Endothelial cell of umbilical vein (primary cell): Measurements from ENCODE around the gene KLHL1. TPM values are rescaled to one million over a fixed set of nuclear protein-coding genes. Genes with fewer than 3 reads are reported as not detected.

ENCODE experiments used
- BruUV-seq: library from RNA; stranded (reverse); fragments of 400-500 nt; replicated peaks from 2 replicates; lab custom pipeline; 2021; lab: Mats Ljungman, UMichigan
- CTCF ChIA-PET: fragments of 300-600, 350-600 bp; sonication (Branson Sonifier 250); formaldehyde crosslinking; loops from one replicate; lab custom pipeline; 2021; ENCODE audit warnings: antibody characterized with exemption, inconsistent platforms; lab: Charles Lee
- POLR2A ChIA-PET: fragments of 300-600, 350-600 bp; sonication (Branson Sonifier 250); formaldehyde crosslinking; loops from one replicate; lab custom pipeline; 2021; ENCODE audit warnings: antibody characterized with exemption, inconsistent platforms; lab: Charles Lee
- DNase-seq: peaks from one replicate; pipeline ENCODE4 v3.0.0-alpha.2; 2011; ENCODE audit warnings: low read depth, low spot score
- FAIRE-seq: peaks from 2 replicates; lab custom pipeline; 2011; peaks lifted over from hg19 to GRCh38; lab: Jason Lieb, UNC
- H2AFZ ChIP-seq: 2 replicates; pipeline ENCODE4 v1.6.0; 2012; ENCODE audit warnings: low read depth, low read length, control low read depth, inconsistent platforms
- H3K27ac ChIP-seq: 2 replicates; pipeline ENCODE4 v1.5.1; 2011; ENCODE audit warnings: low read depth, mild to moderate bottlenecking, control low read depth, low read length, moderate library complexity; ENCODE audit not compliant: insufficient read depth
- H3K27me3 ChIP-seq, 2 experiments: 2 replicates each; pipeline versions ENCODE4 v1.6.0 to v1.6.1; 2011; ENCODE audit warnings: low read length in 2 of 2, mixed read lengths in 1 of 2; ENCODE audit not compliant: control insufficient read depth in 2 of 2, insufficient read depth in 2 of 2
- H3K36me3 ChIP-seq, 2 experiments: 2 replicates in 1 of 2; 3 replicates in 1 of 2; pipeline ENCODE4 v1.5.1; 2011; ENCODE audit warnings: low read length in 2 of 2, mild to moderate bottlenecking in 1 of 2, moderate library complexity in 1 of 2; ENCODE audit not compliant: control insufficient read depth in 2 of 2, insufficient read depth in 2 of 2; ENCODE audit errors: extremely low read depth in 1 of 2
- H3K4me1 ChIP-seq: 3 replicates; pipeline ENCODE4 v1.5.1; 2011; ENCODE audit warnings: mild to moderate bottlenecking, low read length; ENCODE audit not compliant: control insufficient read depth, insufficient read depth; ENCODE audit errors: extremely low read depth
- H3K4me2 ChIP-seq: 2 replicates; pipeline ENCODE4 v1.6.1; 2011; ENCODE audit warnings: low read length, control low read depth, mixed read lengths; ENCODE audit not compliant: insufficient read depth
- H3K4me3 ChIP-seq, 3 experiments: fragments of 200-600 bp in 1 of 3; sonication (generic), shearing (Covaris generic) in 1 of 3; replicated peaks in 1 of 3; 2 replicates each; pipeline ENCODE4 v1.5.1; 2011 to 2016; ENCODE audit warnings: control low read depth in 3 of 3, low read length in 3 of 3, mild to moderate bottlenecking in 2 of 3, inconsistent platforms in 1 of 3, low read depth in 1 of 3, moderate library complexity in 1 of 3; ENCODE audit not compliant: insufficient read depth in 1 of 3
- H3K79me2 ChIP-seq: 2 replicates; pipeline ENCODE4 v1.6.0; 2012; ENCODE audit warnings: low read length, inconsistent platforms; ENCODE audit not compliant: control insufficient read depth, insufficient read depth
- H3K9ac ChIP-seq: replicated peaks from 2 replicates; pipeline ENCODE3; 2011; ENCODE audit warnings: low read length, control low read depth; ENCODE audit not compliant: insufficient read depth; ENCODE audit errors: extremely low read depth
- H3K9me1 ChIP-seq: replicated peaks from 3 replicates; pipeline ENCODE4 v1.6.0; 2011; ENCODE audit warnings: mild to moderate bottlenecking, low read length; ENCODE audit not compliant: control insufficient read depth, insufficient read depth; ENCODE audit errors: extremely low read depth
- H3K9me3 ChIP-seq: replicated peaks from 2 replicates; pipeline ENCODE4 v1.5.1; 2012; ENCODE audit warnings: low read length, inconsistent platforms; ENCODE audit not compliant: control insufficient read depth, insufficient read depth
- H4K20me1 ChIP-seq: replicated peaks from 2 replicates; pipeline ENCODE3; 2011; ENCODE audit warnings: mild to moderate bottlenecking, low read length; ENCODE audit not compliant: control insufficient read depth, insufficient read depth; ENCODE audit errors: extremely low read depth
- CTCF ChIP-seq, 2 donors: IDR thresholded peaks; 1 replicate in 1 of 2; 2 replicates in 1 of 2; pipeline ENCODE4 v1.5.1; 2011; ENCODE audit warnings: low read length in 2 of 2, mild to moderate bottlenecking in 2 of 2, moderate library complexity in 2 of 2, control low read depth in 1 of 2, inconsistent platforms in 1 of 2, low read depth in 1 of 2; ENCODE audit not compliant: insufficient read depth in 1 of 2; ENCODE audit errors: extremely low read depth in 1 of 2
- EZH2 ChIP-seq: IDR thresholded peaks from 2 replicates; pipeline ENCODE4 v1.6.1; 2012; ENCODE audit warnings: borderline replicate concordance, low read depth, mild to moderate bottlenecking, moderate library complexity, low read length, inconsistent platforms; ENCODE audit not compliant: severe bottlenecking
- FOS ChIP-seq: IDR thresholded peaks from 2 replicates; pipeline ENCODE4 v1.6.1; 2011; ENCODE audit warnings: mild to moderate bottlenecking, low read length, moderate library complexity, borderline replicate concordance; ENCODE audit not compliant: insufficient read depth
- GATA2 ChIP-seq: IDR thresholded peaks from 2 replicates; pipeline ENCODE4 v1.7.0; 2011; ENCODE audit warnings: low read depth, mild to moderate bottlenecking, moderate library complexity, mixed read lengths, low read length; ENCODE audit not compliant: insufficient read length, insufficient read depth
- JUN ChIP-seq: IDR thresholded peaks from 2 replicates; pipeline ENCODE4 v1.6.1; 2011; ENCODE audit warnings: borderline replicate concordance, low read depth; ENCODE audit not compliant: insufficient read length, insufficient read depth
- MAX ChIP-seq: IDR thresholded peaks from 2 replicates; pipeline ENCODE4 v1.6.1; 2011; ENCODE audit not compliant: insufficient read depth, insufficient read length
- MYC ChIP-seq: IDR thresholded peaks from one replicate; pipeline ENCODE4 v1.6.1; 2011; ENCODE audit warnings: mild to moderate bottlenecking, low read depth, low read length
- POLR2AphosphoS5 ChIP-seq: IDR thresholded peaks from 2 replicates; pipeline ENCODE4 v1.6.1; 2012; ENCODE audit warnings: low read depth, mild to moderate bottlenecking, control low read depth, low read length, moderate library complexity; ENCODE audit not compliant: insufficient read depth
- dilution Hi-C: fragments of 300-500 bp; cut with MboI; formaldehyde crosslinking; loops from one replicate; pipeline ENCODE4 v1.15.0; 2019; ENCODE audit warnings: low sequenced_read_pairs; ENCODE audit not compliant: extremely low pct_ligation_motif_present
- intact Hi-C: fragments of 100-400 bp; cut with micrococcal nuclease; formaldehyde crosslinking; loops from one replicate; pipeline ENCODE4 v1.10.0; 2022
- polyA plus RNA-seq, 4 experiments: library from polyadenylated mRNA; depleted of rRNA in 3 of 4; stranded (reverse) in 3 of 4; unstranded in 1 of 4; fragments of >200 nt; gene quantifications; 2 replicates each; pipeline versions ENCODE4 v1.2.1 to v1.2.3, GENCODE V29; 2011 to 2012; ENCODE audit warnings: missing spikeins in 1 of 4
- total RNA-seq: library from RNA; stranded (reverse); gene quantifications from 2 replicates; pipeline ENCODE4 v1.2.3, GENCODE V29; 2021

Gene KLHL1
- total and polyA plus RNA-seq, 2 donors (not counting 3 experiments of a cell fraction or from before 2014, with no cell fraction given), result not detected

DNA sequence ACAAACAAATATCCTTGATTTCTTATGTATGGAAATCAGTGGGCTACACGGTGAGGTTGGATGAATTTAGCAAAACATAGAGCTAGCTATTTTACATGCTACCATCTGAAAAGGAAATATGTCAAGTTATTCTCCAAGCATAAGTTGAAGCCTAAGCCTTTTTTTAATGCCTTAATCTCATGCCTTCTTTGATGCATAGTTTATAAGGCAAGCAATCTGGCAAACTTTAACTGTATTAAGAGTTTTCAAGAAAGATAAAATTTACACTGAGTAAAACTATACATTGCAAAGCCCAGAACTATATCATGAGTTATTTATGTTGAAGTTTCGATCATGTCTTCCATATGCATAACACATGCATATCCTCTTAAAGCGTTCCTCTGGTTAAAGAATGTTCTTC is 85.6 kb downstream of the KLHL1 start:
- intact Hi-C loops, result no loop called here
- ChIA-PET POLR2A (no interaction called here), CTCF (no interaction called here)
- H3K36me3 ChIP-seq, result no peaks in the 10 kb centered on the region
- no TSS peak for BruUV-seq
- H2AFZ ChIP-seq, result no peak overlapping the region
- H3K9me1 ChIP-seq, result no peaks in the 10 kb centered on the region
- H3K27me3 ChIP-seq, result no peaks in the 10 kb centered on the region
- no peaks in the 10 kb centered on the region for H3K9me3 ChIP-seq
- no peak overlapping the region for H3K9ac ChIP-seq
- no peak for TF ChIP-seq MAX
- TF ChIP-seq GATA2, result no peak
- no peak for TF ChIP-seq EZH2
- TF ChIP-seq CTCF (IDR thresholded peaks at IDR 0.05; ENCODE audit: extremely low read depth in 1 of 2, insufficient read depth in 1 of 2, low read depth in 1 of 2, low read length in 2 of 2), result no peak
- no peak for TF ChIP-seq FOS
- no peak for TF ChIP-seq MYC
- TF ChIP-seq POLR2AphosphoS5, result no peak
- TF ChIP-seq JUN, result no peak
- no peaks in the 10 kb centered on the region for H4K20me1 ChIP-seq
- no peak for DNase-seq
- no peaks in the 10 kb centered on the region for H3K4me1 ChIP-seq
- dilution Hi-C loops, result no loop called here
- no peak overlapping the region for H3K4me2 ChIP-seq
- H3K27ac ChIP-seq, result no peak overlapping the region
- no peak overlapping the region for H3K4me3 ChIP-seq
- no peaks in the 10 kb centered on the region for H3K79me2 ChIP-seq
- no peak for FAIRE-seq
